OCI-LY3 (cell line): ENCODE results near the gene RAF1.

Experiments
- H2AFZ ChIP-seq: fragments of 200-600, 300-600 bp; shearing (Covaris generic); 2 replicates; pipeline ENCODE4 v1.6.0; 2014; ENCODE audit warnings: antibody characterized with exemption, low read depth, low read length
- H3K27ac ChIP-seq: fragments of 200-600, 300-600 bp; sonication (generic); 2 replicates; pipeline ENCODE4 v1.5.1; 2014; ENCODE audit warnings: mild to moderate bottlenecking, low read length, moderate library complexity, mixed read lengths
- H3K27me3 ChIP-seq: fragments of 200-600, 300-600 bp; sonication (generic); 2 replicates; pipeline ENCODE4 v1.6.1; 2014; ENCODE audit warnings: low read depth, low read length, mixed read lengths
- H3K36me3 ChIP-seq: fragments of 200-600, 300-600 bp; sonication (generic); replicated peaks from 2 replicates; pipeline ENCODE3; 2014; ENCODE audit warnings: low read depth, low read length, mixed read lengths
- H3K4me1 ChIP-seq: fragments of 300-600, 200-600 bp; sonication (generic); 2 replicates; pipeline ENCODE4 v1.6.1; 2014; ENCODE audit warnings: low read length, mixed read lengths
- H3K4me2 ChIP-seq: fragments of 200-600, 300-600 bp; sonication (generic); 2 replicates; pipeline ENCODE4 v1.6.1; 2014; ENCODE audit warnings: low read length, mixed read lengths
- H3K4me3 ChIP-seq: fragments of 300-600, 200-600 bp; sonication (generic); 2 replicates; pipeline ENCODE4 v1.5.1; 2014; ENCODE audit warnings: antibody characterized with exemption, mild to moderate bottlenecking, low read length, moderate library complexity
- H3K79me2 ChIP-seq: fragments of 300-600, 200-600 bp; shearing (Covaris generic); 2 replicates; pipeline ENCODE4 v1.6.1; 2014; ENCODE audit warnings: mild to moderate bottlenecking, low read length, mixed read lengths
- H3K9ac ChIP-seq: fragments of 300-600, 200-600 bp; shearing (Covaris generic); 2 replicates; pipeline ENCODE4 v1.6.0; 2014; ENCODE audit warnings: mild to moderate bottlenecking, low read length, moderate library complexity
- H3K9me3 ChIP-seq: fragments of 200-600, 300-600 bp; shearing (Covaris generic); 2 replicates; pipeline ENCODE4 v1.6.1; 2014; ENCODE audit warnings: low read length, mixed read lengths; ENCODE audit not compliant: insufficient read depth
- H4K20me1 ChIP-seq: fragments of 200-600, 300-600 bp; sonication (generic); 2 replicates; pipeline ENCODE4 v1.6.1; 2016; ENCODE audit warnings: low read length, mixed read lengths; ENCODE audit not compliant: insufficient read depth
- CTCF ChIP-seq: fragments of 200-600, 300-600 bp; sonication (generic); IDR thresholded peaks from 2 replicates; pipeline ENCODE4 v1.5.1; 2014; ENCODE audit warnings: antibody characterized with exemption, low read length, low read depth
- EZH2phosphoT487 ChIP-seq: fragments of 200-600 bp; shearing (Covaris generic); IDR thresholded peaks from 2 replicates; pipeline ENCODE4 v1.6.1; 2018; ENCODE audit warnings: antibody characterized with exemption, mixed run types, low read depth

Gene RAF1

GRCh38 chr3:12574131-12574530 lies 89.8 kb downstream of the RAF1 start:
- H3K9ac ChIP-seq = no peak overlapping the region

GRCh38 chr3:12571986-12572385 lies 91.9 kb downstream of the RAF1 start:
- Histone ChIP-seq H2AFZ (no peak overlapping the region), H4K20me1 (peaks cover 12% of the 10 kb centered on the region), H3K4me1 (0 out of 2 replicates have a peak, but pooled peaks cover 6% of the 10 kb centered on the region), H3K36me3 (peaks cover 60% of the 10 kb centered on the region), H3K79me2 (peaks cover 18% of the 10 kb centered on the region), H3K4me2 (no peak overlapping the region), H3K27me3 (no peaks in the 10 kb centered on the region), H3K27ac (no peak overlapping the region), H3K9ac (no peak overlapping the region), H3K4me3 (no peak overlapping the region), H3K9me3 (peaks cover 2% of the 10 kb centered on the region; the same call in 1 of the 2 replicates)
- TF ChIP-seq EZH2phosphoT487 (no peak), CTCF (no peak)

More at GRCh38 chr3:12574131-12574530, 89.8 kb downstream of the RAF1 start:
- Histone ChIP-seq H3K4me2 (no peak overlapping the region), H4K20me1 (no peaks in the 10 kb centered on the region; the same call in 1 of the 2 replicates), H3K36me3 (peaks cover 68% of the 10 kb centered on the region), H2AFZ (no peak overlapping the region), H3K9me3 (no peaks in the 10 kb centered on the region), H3K27ac (no peak overlapping the region), H3K27me3 (no peaks in the 10 kb centered on the region), H3K4me3 (no peak overlapping the region), H3K4me1 (no peaks in the 10 kb centered on the region), H3K79me2 (no peaks in the 10 kb centered on the region)
- TF ChIP-seq CTCF (no peak), EZH2phosphoT487 (no peak)

- Histone ChIP-seq H3K79me2 (peaks cover 39% of the 10 kb centered on the region), H3K4me2 (no peak overlapping the region), H3K9ac (no peak overlapping the region), H3K9me3 (peaks cover 12% of the 10 kb centered on the region; the same call in 1 of the 2 replicates), H3K4me1 (0 out of 2 replicates have a peak, but pooled peaks cover 6% of the 10 kb centered on the region), H2AFZ (no peak overlapping the region), H3K27me3 (no peaks in the 10 kb centered on the region), H3K4me3 (no peak overlapping the region), H4K20me1 (peaks cover 22% of the 10 kb centered on the region), H3K27ac (no peak overlapping the region), H3K36me3 (peaks cover 58% of the 10 kb centered on the region)
- no peak for TF ChIP-seq EZH2phosphoT487
- no peak for TF ChIP-seq CTCF
Observed at GRCh38 chr3:12569836-12570235, 94.1 kb downstream of the RAF1 start.

- peaks cover 27% of the 10 kb centered on the region for H4K20me1 ChIP-seq
- no peak overlapping the region for H3K4me3 ChIP-seq
- no peak overlapping the region for H3K4me2 ChIP-seq
- no peak overlapping the region for H2AFZ ChIP-seq
- H3K9ac ChIP-seq = no peak overlapping the region
- 0 out of 2 replicates have a peak, but pooled peaks cover 6% of the 10 kb centered on the region for H3K4me1 ChIP-seq
- H3K79me2 ChIP-seq = peaks cover 50% of the 10 kb centered on the region
- peaks cover 52% of the 10 kb centered on the region for H3K36me3 ChIP-seq
- no peak overlapping the region for H3K27ac ChIP-seq
- H3K9me3 ChIP-seq = peaks cover 12% of the 10 kb centered on the region; the same call in 1 of the 2 replicates
- H3K27me3 ChIP-seq = no peaks in the 10 kb centered on the region
- TF ChIP-seq EZH2phosphoT487 = no peak
Observed at GRCh38 chr3:12568747-12569146, 95.2 kb downstream of the RAF1 start.
